Activated CD4-positive, alpha-beta memory T cell treated with anti-CD3 and anti-CD28 coated beads for 36 hours (primary cell): ENCODE measurements around the gene FTL. TPM values are rescaled to one million over a fixed set of nuclear protein-coding genes. Genes with fewer than 3 reads are reported as not detected.
A peak's percentile ranks its signal among the peaks of the same experiment; 100 is the strongest.

ENCODE experiments used
- CTCF ChIA-PET: fragments of 350-600 bp; sonication (Branson Sonifier 250); formaldehyde crosslinking; loops from one replicate; lab custom pipeline; 2021; ENCODE audit warnings: antibody characterized with exemption, inconsistent platforms; lab: Charles Lee
- POLR2A ChIA-PET: fragments of 350-600 bp; sonication (Branson Sonifier 250); formaldehyde crosslinking; loops from one replicate; lab custom pipeline; 2021; ENCODE audit warnings: antibody characterized with exemption; lab: Charles Lee
- DNase-seq: peaks from one replicate; pipeline ENCODE4 v3.0.0-alpha.2; 2020
- H3K27ac Mint-ChIP-seq: one replicate; pipeline ENCODE4 v1.8.0; 2021; ENCODE audit warnings: mixed read lengths
- H3K27me3 Mint-ChIP-seq: one replicate; pipeline ENCODE4 v1.8.0; 2021; ENCODE audit warnings: mixed read lengths
- H3K36me3 Mint-ChIP-seq: one replicate; pipeline ENCODE4 v1.8.0; 2021; ENCODE audit warnings: mixed read lengths
- H3K4me1 Mint-ChIP-seq: one replicate; pipeline ENCODE4 v1.8.0; 2021; ENCODE audit warnings: low read depth, mixed read lengths
- H3K4me3 Mint-ChIP-seq: one replicate; pipeline ENCODE4 v1.8.0; 2021; ENCODE audit warnings: mild to moderate bottlenecking, mixed read lengths
- H3K9me3 Mint-ChIP-seq: one replicate; pipeline ENCODE4 v1.8.0; 2021; ENCODE audit warnings: mixed read lengths
- intact Hi-C: fragments of 100-400 bp; cut with micrococcal nuclease; formaldehyde crosslinking; loops from one replicate; pipeline ENCODE4 v1.15.1; 2023
- total RNA-seq, 2 experiments: library from RNA; stranded (reverse); gene quantifications; one replicate each; pipeline ENCODE4 v1.2.3, GENCODE V29; 2021

The FTL gene
- total RNA-seq, 2 experiments from 2014 or later: 870 to 900 TPM

GRCh38 chr19:48987323-48987722 lies 22.2 kb downstream of the FTL start:
- intact Hi-C loops: no loop called here
- no peak overlapping the region for H3K27ac Mint-ChIP-seq

GRCh38 chr19:48988286-48988685 lies 23.2 kb downstream of the FTL start:
- Mint-ChIP-seq H3K9me3 (no peaks in the 10 kb centered on the region), H3K27me3 (no peaks in the 10 kb centered on the region), H3K4me1 (peaks cover 29% of the 10 kb centered on the region), H3K4me3 (no peak overlapping the region), H3K27ac (no peak overlapping the region), H3K36me3 (peaks cover 11% of the 10 kb centered on the region)
- POLR2A ChIA-PET: no interaction called here
- DNase-seq: no peak
- CTCF ChIA-PET: no interaction called here
- intact Hi-C loops: no loop called here

More at GRCh38 chr19:48987323-48987722, 22.2 kb downstream of the FTL start:
- Mint-ChIP-seq H3K4me1 (peaks cover 27% of the 10 kb centered on the region), H3K27me3 (no peaks in the 10 kb centered on the region), H3K36me3 (peaks cover 16% of the 10 kb centered on the region), H3K9me3 (no peaks in the 10 kb centered on the region), H3K4me3 (no peak overlapping the region)
- ChIA-PET CTCF (interaction anchor here (1.0 to 1.7 kb wide), 3 partner anchors 11 to 17 kb away, joined by 3 to 6 read pairs (median 3); no protein-coding TSS in a partner anchor), POLR2A (no interaction called here)
- DNase-seq: no peak

GRCh38 chr19:48988860-48989259 lies 23.8 kb downstream of the FTL start:
- Mint-ChIP-seq H3K4me1 (peaks cover 32% of the 10 kb centered on the region), H3K4me3 (no peak overlapping the region), H3K36me3 (peaks cover 11% of the 10 kb centered on the region), H3K27ac (no peak overlapping the region), H3K9me3 (no peaks in the 10 kb centered on the region), H3K27me3 (no peaks in the 10 kb centered on the region)
- ChIA-PET CTCF (interaction anchor here (0.6 kb wide), 1 partner anchor 655 kb away, joined by 3 read pairs; no protein-coding TSS in a partner anchor), POLR2A (no interaction called here)
- intact Hi-C loops: no loop called here
- DNase-seq: no peak

- POLR2A ChIA-PET: no interaction called here
- intact Hi-C loops: loop anchor here (10.0 kb wide), 1 partner anchor 95 kb away; the partner anchor contains the start of gene SNRNP70
- CTCF ChIA-PET: interaction anchor here (0.6 to 1.9 kb wide), 3 partner anchors 10 to 656 kb away, joined by 3 to 10 read pairs (median 3); no protein-coding TSS in a partner anchor
- Mint-ChIP-seq H3K9me3 (no peaks in the 10 kb centered on the region), H3K4me3 (no peak overlapping the region), H3K27ac (no peak overlapping the region), H3K36me3 (peaks cover 13% of the 10 kb centered on the region), H3K4me1 (peaks cover 39% of the 10 kb centered on the region), H3K27me3 (no peaks in the 10 kb centered on the region)
- no peak for DNase-seq
Observed at GRCh38 chr19:48989701-48990291, 24.7 kb downstream of the FTL start.

GRCh38 chr19:48990400-48990799 lies 25.3 kb downstream of the FTL start:
- ChIA-PET CTCF (interaction anchor here (1.5 to 1.9 kb wide), 2 partner anchors 10 to 195 kb away, joined by 3 to 10 read pairs; no protein-coding TSS in a partner anchor), POLR2A (interaction anchor here (0.6 kb wide), 1 partner anchor 211 kb away, joined by 3 read pairs; no protein-coding TSS in a partner anchor)
- intact Hi-C loops: loop anchor here (10.0 kb wide), 1 partner anchor 94 kb away; the partner anchor contains the start of gene SNRNP70
- Mint-ChIP-seq H3K4me1 (peaks cover 44% of the 10 kb centered on the region), H3K9me3 (no peaks in the 10 kb centered on the region), H3K4me3 (no peak overlapping the region), H3K36me3 (peaks cover 17% of the 10 kb centered on the region), H3K27me3 (no peaks in the 10 kb centered on the region), H3K27ac (no peak overlapping the region)
- no peak for DNase-seq

- no peaks in the 10 kb centered on the region for H3K27me3 Mint-ChIP-seq
- ChIA-PET POLR2A (interaction anchor here (0.6 kb wide), 1 partner anchor 212 kb away, joined by 3 read pairs; no protein-coding TSS in a partner anchor), CTCF (interaction anchor here (1.2 to 2.9 kb wide), 5 partner anchors 9 to 208 kb away, joined by 3 to 41 read pairs (median 10); no protein-coding TSS in a partner anchor)
- H3K27ac Mint-ChIP-seq: no peak overlapping the region
- DNase-seq: no peak
- H3K4me3 Mint-ChIP-seq: no peak overlapping the region
- intact Hi-C loops: loop anchor here (10.0 kb wide), 1 partner anchor 94 kb away; the partner anchor contains the start of gene SNRNP70
- peaks cover 17% of the 10 kb centered on the region for H3K36me3 Mint-ChIP-seq
- peaks cover 44% of the 10 kb centered on the region for H3K4me1 Mint-ChIP-seq
- H3K9me3 Mint-ChIP-seq: no peaks in the 10 kb centered on the region
Observed at GRCh38 chr19:48991011-48991609, 26.0 kb downstream of the FTL start.

- peak overlapping the region; percentile 93 for H3K27ac Mint-ChIP-seq
- peaks cover 17% of the 10 kb centered on the region for H3K36me3 Mint-ChIP-seq
- ChIA-PET CTCF (interaction anchor here (0.9 to 2.9 kb wide), 7 partner anchors 8 to 207 kb away, joined by 3 to 41 read pairs (median 14); partner anchors contain the start of genes FTL and NUCB1), POLR2A (interaction anchor here (0.9 to 1.7 kb wide), 3 partner anchors 118 to 196 kb away, joined by 3 to 6 read pairs (median 5); no protein-coding TSS in a partner anchor)
- intact Hi-C loops: loop anchor here (10.0 kb wide), 1 partner anchor 93 kb away; the partner anchor contains the start of gene SNRNP70
- H3K9me3 Mint-ChIP-seq: no peaks in the 10 kb centered on the region
- DNase-seq: no peak
- peak overlapping the region; percentile 96 for H3K4me3 Mint-ChIP-seq
- H3K4me1 Mint-ChIP-seq: peaks cover 44% of the 10 kb centered on the region
- no peaks in the 10 kb centered on the region for H3K27me3 Mint-ChIP-seq
Observed at GRCh38 chr19:48991873-48992580, 26.9 kb downstream of the FTL start.

- intact Hi-C loops: loop anchor here (1.0 to 10.0 kb wide), 5 partner anchors 27 to 197 kb away; partner anchors contain the start of genes CGB2, FTL and SNRNP70
- H3K4me3 Mint-ChIP-seq: peak overlapping the region; percentile 96
- H3K4me1 Mint-ChIP-seq: peaks cover 41% of the 10 kb centered on the region
- POLR2A ChIA-PET: interaction anchor here (0.5 to 2.3 kb wide), 13 partner anchors 8 to 539 kb away, joined by 3 to 7 read pairs (median 4); partner anchors contain the start of genes FTL and NUCB1
- peak overlapping the region; percentile 93 for H3K27ac Mint-ChIP-seq
- no peaks in the 10 kb centered on the region for H3K27me3 Mint-ChIP-seq
- DNase-seq: no peak
- no peaks in the 10 kb centered on the region for H3K9me3 Mint-ChIP-seq
- CTCF ChIA-PET: interaction anchor here (0.8 to 2.9 kb wide), 28 partner anchors 9 to 684 kb away, joined by 3 to 41 read pairs (median 6); partner anchors contain the start of genes BAX, FTL, LIN7B and NUCB1
- H3K36me3 Mint-ChIP-seq: peaks cover 18% of the 10 kb centered on the region
Observed at GRCh38 chr19:48992581-48993174, 27.6 kb downstream of the FTL start.

- peak; percentile 99 for DNase-seq
- Mint-ChIP-seq H3K4me1 (peaks cover 43% of the 10 kb centered on the region), H3K9me3 (no peaks in the 10 kb centered on the region), H3K36me3 (peaks cover 16% of the 10 kb centered on the region), H3K4me3 (peak within 1 kb of the TSS; percentile 96), H3K27me3 (no peaks in the 10 kb centered on the region), H3K27ac (peak within 1 kb of the TSS; percentile 93)
- POLR2A ChIA-PET: interaction anchor here (0.5 to 2.3 kb wide), 18 partner anchors 9 to 538 kb away, joined by 3 to 7 read pairs (median 3); partner anchors contain the start of genes BAX, FTL and NUCB1
- intact Hi-C loops: loop anchor here (1.0 to 10.0 kb wide), 5 partner anchors 28 to 198 kb away; partner anchors contain the start of genes CGB2, FTL and SNRNP70
- CTCF ChIA-PET: interaction anchor here (0.6 to 2.9 kb wide), 49 partner anchors 10 to 684 kb away, joined by 3 to 41 read pairs (median 5); partner anchors contain the start of genes BAX, CA11, FTL and LIN7B
Observed at GRCh38 chr19:48993175-48994034, 28.3 kb downstream of the FTL start, which contains the start of the genes GYS1 and RUVBL2. Gene GYS1 (minus strand): TSS chr19:48993309. CDS start chr19:48993112, 197 bp downstream. Gene RUVBL2 (plus strand): TSS chr19:48993887. CDS start chr19:48993912, 25 bp downstream.

- Mint-ChIP-seq H3K4me1 (peaks cover 43% of the 10 kb centered on the region), H3K36me3 (peaks cover 18% of the 10 kb centered on the region), H3K27me3 (no peaks in the 10 kb centered on the region), H3K27ac (peak overlapping the region; percentile 93), H3K4me3 (peak overlapping the region; percentile 96), H3K9me3 (no peaks in the 10 kb centered on the region)
- POLR2A ChIA-PET: interaction anchor here (0.6 to 2.3 kb wide), 10 partner anchors 15 to 255 kb away, joined by 3 to 7 read pairs (median 3); partner anchors contain the start of genes BAX and FTL
- CTCF ChIA-PET: interaction anchor here (0.6 to 2.9 kb wide), 27 partner anchors 10 to 683 kb away, joined by 3 to 41 read pairs (median 5); partner anchors contain the start of genes BAX, FTL, LIN7B and NUCB1
- DNase-seq: no peak
- intact Hi-C loops: loop anchor here (10.0 kb wide), 1 partner anchor 91 kb away; the partner anchor contains the start of gene SNRNP70
Observed at GRCh38 chr19:48994035-48994386, 28.9 kb downstream of the FTL start.
